ENCODE results near the gene SS18L1.

GRCh38 chr20:62175711-62176110 lies 32.1 kb downstream of the SS18L1 start:
- TF ChIP-seq CTCF (IDR thresholded peaks at IDR 0.05), result no peak
- TF ChIP-seq POLR2A (IDR thresholded peaks at IDR 0.05), result no peak

Data from uterus (tissue), 2 donors.